RWPE2 (cell line): ENCODE results near the gene KLRC1.
"Not testable (repeated sequence)": the region's sequence is repeated elsewhere in the genome, so short reads cannot be mapped to it uniquely, and the experiment has no call there.

Experiments
- ATAC-seq: fragments of 200-7000 bp; cut with Tn5 transposase; 3 replicates; pipeline ENCODE4 v1.9.1; 2021; ENCODE audit warnings: low read depth
- DNase-seq: peaks from one replicate; pipeline ENCODE4 v3.0.0-alpha.2; 2020; ENCODE audit warnings: low spot score
- H3K27ac ChIP-seq: fragments of 450-650 bp; 2 replicates; pipeline ENCODE4 v1.5.1; 2017; ENCODE audit warnings: mild to moderate bottlenecking; ENCODE audit not compliant: poor library complexity, severe bottlenecking
- H3K27me3 ChIP-seq: fragments of 250-450 bp; sonication (Bioruptor Pico); 2 replicates; pipeline ENCODE4 v1.5.1; 2021; ENCODE audit warnings: mild to moderate bottlenecking, moderate library complexity; ENCODE audit not compliant: insufficient read depth, poor library complexity, severe bottlenecking
- H3K36me3 ChIP-seq: fragments of 250-450 bp; sonication (Bioruptor Pico); 2 replicates; pipeline ENCODE4 v1.5.1; 2020; ENCODE audit warnings: low read depth, mild to moderate bottlenecking, moderate library complexity
- H3K4me1 ChIP-seq: fragments of 250-450 bp; sonication (Bioruptor Pico); 2 replicates; pipeline ENCODE4 v1.5.1; 2021; ENCODE audit warnings: mild to moderate bottlenecking, moderate library complexity; ENCODE audit not compliant: insufficient read depth, poor library complexity, severe bottlenecking
- H3K4me3 ChIP-seq: fragments of 250-450 bp; sonication (Bioruptor Pico); 2 replicates; pipeline ENCODE4 v1.5.1; 2021; ENCODE audit warnings: mild to moderate bottlenecking, moderate library complexity; ENCODE audit not compliant: severe bottlenecking
- H3K9me3 ChIP-seq: fragments of 250-450 bp; sonication (Bioruptor Pico); 2 replicates; pipeline ENCODE4 v1.5.1; 2021; ENCODE audit warnings: mild to moderate bottlenecking, moderate library complexity; ENCODE audit not compliant: severe bottlenecking
- CTCF ChIP-seq: fragments of 450-650 bp; IDR thresholded peaks from one replicate; pipeline ENCODE4 v1.5.1; 2017; ENCODE audit warnings: mild to moderate bottlenecking, moderate library complexity; ENCODE audit not compliant: poor library complexity, severe bottlenecking

Gene KLRC1

DNA sequence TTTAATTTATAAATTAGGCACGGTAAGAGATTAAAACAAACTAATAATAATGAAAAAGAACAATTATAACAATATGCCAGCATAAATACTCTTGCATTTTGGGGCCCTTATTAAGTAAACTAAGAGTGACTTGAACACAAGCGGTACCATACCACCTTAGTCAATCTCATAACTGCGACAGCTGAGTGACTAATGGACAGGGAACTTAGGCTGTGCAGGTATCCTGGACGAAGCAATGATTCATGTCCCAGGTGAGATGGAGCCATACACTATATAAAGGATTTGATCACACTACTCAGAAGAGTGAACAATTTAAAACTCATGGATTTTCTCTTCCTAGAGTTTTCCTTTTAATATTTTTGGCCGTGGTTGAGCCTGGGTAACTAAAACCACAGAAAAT lies 47.9 kb downstream of the KLRC1 start:
- DNase-seq (no peak), ATAC-seq (peak; percentile 77)
- H3K36me3 ChIP-seq = no peaks in the 10 kb centered on the region
- no peak overlapping the region for H3K27ac ChIP-seq
- H3K4me1 ChIP-seq = no peaks in the 10 kb centered on the region
- no peaks in the 10 kb centered on the region for H3K9me3 ChIP-seq
- no peak overlapping the region for H3K4me3 ChIP-seq
- no peak for TF ChIP-seq CTCF
- H3K27me3 ChIP-seq = no peaks in the 10 kb centered on the region

DNA sequence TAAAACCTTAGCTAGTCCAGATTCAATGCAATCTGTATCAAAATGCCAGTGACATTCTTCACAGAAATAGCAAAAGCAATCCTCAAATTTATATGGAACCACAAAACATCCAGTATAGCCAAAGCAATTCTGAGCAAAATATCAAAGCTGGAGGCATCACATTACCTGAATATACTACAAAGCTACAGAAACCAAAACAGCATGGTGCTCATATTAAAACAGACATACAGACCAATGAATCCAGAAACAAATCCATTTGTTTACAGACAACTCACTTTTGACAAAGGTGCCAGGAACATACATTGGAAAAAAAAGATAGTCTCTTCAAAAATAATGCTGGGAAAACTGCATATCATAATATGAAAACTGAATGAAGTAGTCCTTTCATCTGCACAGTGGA lies 48.4 kb downstream of the KLRC1 start:
- no peak for ATAC-seq
- no peak overlapping the region for H3K27ac ChIP-seq
- DNase-seq = no peak
- H3K36me3 ChIP-seq = no peaks in the 10 kb centered on the region
- H3K9me3 ChIP-seq = no peaks in the 10 kb centered on the region
- no peak overlapping the region for H3K4me3 ChIP-seq
- H3K4me1 ChIP-seq = no peaks in the 10 kb centered on the region
- no peaks in the 10 kb centered on the region for H3K27me3 ChIP-seq
- no peak for TF ChIP-seq CTCF

DNA sequence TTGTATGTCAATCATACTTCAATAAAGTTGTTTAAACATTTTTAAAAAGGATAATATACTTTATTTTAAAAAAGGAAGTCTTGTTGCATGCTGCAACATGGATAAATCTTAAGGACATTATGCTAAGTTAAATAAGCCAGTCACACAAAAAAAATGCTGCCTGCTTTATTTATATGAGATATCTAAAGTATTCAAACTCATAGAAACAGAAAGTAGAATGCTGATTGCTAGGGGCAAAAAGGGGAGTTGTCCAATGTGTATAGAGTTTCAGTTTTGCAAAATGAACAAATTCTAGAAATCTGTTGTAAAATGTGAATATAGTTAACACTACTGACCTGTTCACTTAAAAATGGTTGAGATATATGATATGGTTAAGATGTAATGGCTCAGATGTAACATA lies 52.3 kb downstream of the KLRC1 start:
- Histone ChIP-seq H3K36me3 (no peaks in the 10 kb centered on the region), H3K4me1 (no peaks in the 10 kb centered on the region), H3K9me3 (no peaks in the 10 kb centered on the region), H3K27ac (no peak overlapping the region), H3K27me3 (no peaks in the 10 kb centered on the region), H3K4me3 (no peak overlapping the region)
- ATAC-seq (no peak), DNase-seq (no peak)
- no peak for TF ChIP-seq CTCF

DNA sequence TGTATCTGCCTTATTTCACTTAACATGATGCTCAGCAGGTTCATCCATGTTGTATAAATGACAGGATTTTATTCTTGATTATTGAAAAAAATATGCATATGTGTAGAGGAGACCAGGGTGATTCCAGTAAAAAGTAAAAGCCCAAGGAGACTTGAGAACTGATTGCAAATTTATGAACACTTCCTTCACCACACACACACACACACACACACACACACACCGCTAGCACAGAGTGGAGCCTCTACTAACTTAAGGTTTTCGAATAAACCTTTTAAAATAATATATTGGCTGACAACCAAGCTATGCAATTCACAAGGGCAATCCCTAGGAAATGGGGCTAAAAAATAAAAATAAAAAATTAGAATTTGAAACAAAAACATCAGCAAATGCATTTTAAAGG lies 55.0 kb downstream of the KLRC1 start:
- no peaks in the 10 kb centered on the region for H3K27me3 ChIP-seq
- H3K9me3 ChIP-seq = no peaks in the 10 kb centered on the region
- H3K27ac ChIP-seq = no peak overlapping the region
- no peaks in the 10 kb centered on the region for H3K36me3 ChIP-seq
- peaks cover 18% of the 10 kb centered on the region for H3K4me1 ChIP-seq
- no peak for TF ChIP-seq CTCF
- ATAC-seq (no peak), DNase-seq (no peak)
- no peak overlapping the region for H3K4me3 ChIP-seq

DNA sequence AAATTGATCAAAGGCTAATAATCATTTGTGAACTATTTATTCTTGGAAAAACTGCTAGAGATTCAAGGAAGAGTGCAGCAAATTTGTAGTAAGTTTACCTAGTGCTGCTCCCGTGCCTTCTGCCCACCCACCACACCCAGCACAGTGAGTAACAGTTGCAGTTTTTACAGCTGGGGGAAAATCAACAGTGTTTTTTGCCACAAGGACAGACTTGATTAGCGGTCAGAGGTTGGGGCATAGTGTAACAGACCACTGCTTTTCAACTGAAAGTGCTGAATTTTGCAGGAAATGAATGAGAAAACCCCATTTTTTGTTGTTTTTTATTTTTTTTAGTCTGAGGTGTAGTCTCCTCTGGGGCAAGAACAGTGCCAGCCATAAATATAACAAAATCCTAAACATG lies 55.9 kb downstream of the KLRC1 start:
- no peak for TF ChIP-seq CTCF
- Histone ChIP-seq H3K9me3 (no peaks in the 10 kb centered on the region), H3K27ac (no peak overlapping the region), H3K4me1 (peaks cover 25% of the 10 kb centered on the region), H3K27me3 (no peaks in the 10 kb centered on the region), H3K36me3 (no peaks in the 10 kb centered on the region), H3K4me3 (no peak overlapping the region)
- DNase-seq = no peak
- ATAC-seq = no peak

GRCh38 chr12:10396176-10396575 lies 57.0 kb downstream of the KLRC1 start:
- ATAC-seq, H3K4me3 ChIP-seq, DNase-seq, H3K36me3 ChIP-seq, H3K9me3 ChIP-seq, H3K27me3 ChIP-seq: not testable (repeated sequence)
- Histone ChIP-seq H3K4me1 (peaks cover 36% of the 10 kb centered on the region), H3K27ac (peak overlapping the region; percentile 81)
